SIG-M5 (cell line): Measurements from ENCODE around the gene CCDC170.
"Not testable (repeated sequence)": the region's sequence is repeated elsewhere in the genome, so short reads cannot be mapped to it uniquely, and the experiment has no call there.

Experiments used
- DNase-seq: peaks from one replicate; lab custom pipeline; 2025; lab: John Stamatoyannopoulos, UW

CCDC170 gene

DNA sequence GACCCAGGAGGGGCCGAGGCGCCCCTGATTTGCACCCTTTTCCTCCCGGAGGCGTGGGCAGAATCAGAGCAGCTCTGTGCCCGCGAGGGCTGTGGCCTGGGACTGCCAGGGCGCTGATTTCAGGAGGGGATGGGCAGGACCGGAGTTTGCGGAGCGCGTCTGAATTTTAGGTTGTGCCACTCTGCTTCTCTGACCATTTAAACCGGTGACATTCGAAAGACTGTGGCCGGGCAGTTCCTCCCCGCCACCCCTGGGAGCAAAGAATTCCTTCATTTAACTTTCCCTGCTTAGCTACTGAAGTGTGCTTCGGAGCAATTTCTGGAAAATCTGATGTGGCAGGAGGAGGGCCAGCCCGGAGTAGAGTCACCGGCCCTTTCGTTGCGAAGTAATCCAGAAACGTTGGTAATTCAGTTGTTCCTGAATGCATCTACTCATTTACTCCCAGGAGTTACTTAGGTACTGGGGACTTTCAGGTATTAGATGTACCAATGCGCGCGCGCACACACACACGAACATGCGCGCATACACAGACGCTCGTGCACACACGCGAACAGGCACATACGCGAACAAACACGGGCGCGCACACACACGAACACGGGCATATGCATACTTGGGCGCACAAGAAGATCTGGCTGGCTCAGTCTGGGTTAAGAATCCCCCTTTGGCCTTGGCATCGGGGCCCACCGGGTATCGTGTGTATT lies 568 bp downstream of the CCDC170 start:
- DNase-seq, result no peak

DNA sequence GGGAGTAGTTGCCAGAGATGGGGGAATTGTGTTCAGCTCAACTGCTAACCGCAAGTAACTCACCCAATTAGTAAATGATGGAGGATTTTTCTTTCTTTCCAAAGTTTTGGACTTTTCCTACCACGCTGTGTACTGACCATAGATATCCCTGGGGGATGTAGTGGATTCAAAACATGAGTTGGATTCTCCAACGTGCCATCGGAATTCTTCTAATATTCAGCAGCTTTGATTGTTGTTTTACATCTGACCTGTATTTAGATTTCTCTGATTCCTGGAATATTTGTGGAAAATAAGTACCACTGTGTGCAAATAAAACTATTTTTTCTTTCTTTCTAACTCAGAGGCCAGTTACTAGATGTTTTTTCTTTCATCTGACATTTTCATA lies 1.1 kb downstream of the CCDC170 start:
- no peak for DNase-seq

DNA sequence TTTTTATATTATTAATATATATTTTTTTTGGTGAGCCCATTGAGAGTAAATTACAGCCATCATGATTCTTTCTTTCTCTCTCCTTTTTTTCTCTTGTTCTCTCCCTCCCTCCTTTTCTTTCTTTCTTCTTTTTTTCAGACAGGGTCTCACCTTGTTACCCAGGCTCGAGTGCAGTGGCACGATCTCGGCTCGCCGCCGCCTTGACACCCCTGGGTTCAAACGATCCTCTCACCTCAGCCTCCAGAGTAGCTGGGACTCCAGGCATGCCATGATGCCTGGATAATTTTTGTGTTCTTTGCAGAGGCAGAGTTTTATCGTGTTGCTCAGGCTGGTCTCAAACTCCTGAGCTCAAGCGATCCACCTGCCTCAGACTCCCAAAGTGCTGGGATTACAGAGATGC lies 1.6 kb downstream of the CCDC170 start:
- DNase-seq, result no peak

DNA sequence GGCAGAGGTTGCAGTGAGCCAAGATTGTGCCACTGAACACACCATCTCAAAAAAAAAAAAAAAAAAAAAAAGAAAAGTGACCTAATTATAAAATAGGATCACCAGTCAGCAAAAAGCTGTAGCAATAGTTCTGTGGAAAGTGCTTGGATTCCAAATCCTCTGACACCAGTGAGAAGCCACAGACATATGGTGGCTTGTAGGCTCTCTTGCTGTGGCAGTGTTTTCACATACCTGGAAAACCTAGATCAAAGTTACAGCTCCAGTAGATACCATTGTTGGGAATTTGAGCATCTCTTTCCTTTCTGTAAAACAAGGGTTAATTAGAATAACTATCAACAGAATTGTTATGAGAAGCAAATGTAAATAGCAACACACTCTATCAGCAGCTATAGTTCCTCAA lies 4.1 kb downstream of the CCDC170 start:
- DNase-seq, result no peak

DNA sequence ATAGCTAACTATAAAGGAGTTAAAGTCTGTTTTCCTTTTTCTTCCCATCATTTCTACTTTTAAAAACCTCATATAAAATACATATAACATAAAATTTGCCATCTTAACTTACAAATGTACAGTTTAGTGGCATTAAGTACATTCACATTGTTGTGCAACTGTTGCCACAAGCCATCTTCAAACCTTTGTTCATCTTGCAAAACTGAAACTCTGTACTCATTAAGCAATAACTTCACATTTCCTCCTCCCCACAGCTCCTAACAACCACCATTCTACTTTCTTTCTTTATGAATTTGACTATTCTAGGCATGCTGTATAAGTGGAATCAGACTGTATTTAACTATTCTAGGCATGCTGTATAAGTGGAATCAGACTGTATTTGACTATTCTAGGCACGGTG lies 4.5 kb downstream of the CCDC170 start:
- DNase-seq, result peak; percentile 67

DNA sequence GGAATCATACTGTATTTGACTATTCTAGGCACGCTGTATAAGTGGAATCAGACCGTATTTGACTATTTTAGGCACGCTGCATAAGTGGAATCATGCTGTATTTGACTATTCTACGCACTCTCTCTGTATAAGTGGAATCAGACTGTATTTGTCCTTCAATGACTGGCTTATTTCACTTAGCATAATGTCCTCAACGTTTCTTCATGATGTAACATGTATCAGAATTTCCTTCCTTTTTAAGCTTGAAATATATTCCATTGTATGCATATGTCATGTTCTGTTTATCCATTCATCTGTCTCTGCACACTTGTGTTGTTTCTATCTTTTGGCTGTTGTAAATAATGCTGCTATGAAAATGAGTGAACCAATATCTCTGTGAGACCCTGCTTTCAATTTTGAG lies 5.7 kb downstream of the CCDC170 start:
- no peak for DNase-seq

DNA sequence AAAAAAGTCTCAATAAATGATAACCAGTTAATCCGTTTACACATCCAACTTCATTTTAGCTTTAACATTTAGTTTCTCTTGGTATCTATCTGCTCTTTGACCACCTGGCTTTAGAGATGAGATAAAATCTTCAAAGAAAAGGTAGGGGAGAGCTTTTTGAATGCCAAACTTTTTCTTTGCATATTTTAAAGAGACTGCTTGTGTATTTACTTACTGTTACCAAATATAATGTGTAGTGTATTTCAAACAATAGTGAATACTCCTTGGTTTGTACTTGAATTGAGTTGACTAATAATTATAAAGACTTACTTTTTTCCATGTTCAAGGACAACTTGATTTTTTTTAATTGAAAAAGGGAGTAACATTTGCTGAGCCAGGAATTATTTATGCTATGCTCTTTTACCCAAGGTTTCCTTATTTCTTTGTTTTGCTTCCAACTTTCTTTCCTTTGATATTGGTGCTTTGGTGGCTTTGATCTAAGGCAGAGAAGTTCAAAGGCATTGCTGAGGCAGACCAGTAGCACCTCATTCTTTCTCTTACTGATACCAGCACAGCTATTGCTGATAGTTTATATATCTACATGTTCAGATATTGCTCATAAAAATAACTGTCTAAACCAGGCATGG lies 7.8 kb downstream of the CCDC170 start:
- DNase-seq, result no peak

DNA sequence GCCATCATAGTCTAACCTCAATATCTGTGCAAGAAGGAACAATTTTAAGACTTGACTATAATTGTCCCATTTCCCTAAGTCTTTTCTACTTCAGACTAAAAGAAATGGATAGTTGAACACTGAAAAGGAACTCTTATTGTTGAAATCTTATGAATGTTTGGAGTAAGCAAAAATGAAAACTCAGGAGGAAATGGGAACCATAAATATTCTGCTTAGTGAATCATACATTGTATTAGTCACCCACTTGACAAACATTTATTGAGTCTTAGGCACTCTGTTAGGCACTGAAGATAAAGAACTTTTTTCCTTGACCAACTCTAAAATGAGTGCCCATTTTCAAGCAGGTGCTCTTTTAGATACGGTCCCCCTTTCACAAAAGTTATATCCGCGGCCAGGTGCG lies 8.7 kb downstream of the CCDC170 start:
- DNase-seq, result no peak

DNA sequence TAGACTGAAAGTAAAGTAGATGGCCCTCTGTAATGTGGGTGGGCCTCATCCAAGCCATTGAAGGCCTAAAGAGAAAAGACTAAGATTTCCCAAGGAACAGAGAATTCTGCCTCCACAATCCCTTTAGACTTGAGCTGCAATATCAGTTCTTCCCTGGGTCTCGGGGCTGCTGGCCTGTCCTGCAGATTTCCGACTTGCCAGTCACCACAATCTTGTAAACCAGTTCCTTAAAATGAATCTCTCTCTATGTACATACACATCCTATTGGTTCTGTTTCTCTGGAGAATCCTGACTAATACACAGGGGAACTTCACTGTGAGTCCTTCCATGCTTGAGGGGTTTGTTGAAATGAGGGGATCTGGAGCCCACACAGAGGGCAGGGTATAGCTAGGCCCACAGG lies 12.9 kb downstream of the CCDC170 start:
- no peak for DNase-seq

DNA sequence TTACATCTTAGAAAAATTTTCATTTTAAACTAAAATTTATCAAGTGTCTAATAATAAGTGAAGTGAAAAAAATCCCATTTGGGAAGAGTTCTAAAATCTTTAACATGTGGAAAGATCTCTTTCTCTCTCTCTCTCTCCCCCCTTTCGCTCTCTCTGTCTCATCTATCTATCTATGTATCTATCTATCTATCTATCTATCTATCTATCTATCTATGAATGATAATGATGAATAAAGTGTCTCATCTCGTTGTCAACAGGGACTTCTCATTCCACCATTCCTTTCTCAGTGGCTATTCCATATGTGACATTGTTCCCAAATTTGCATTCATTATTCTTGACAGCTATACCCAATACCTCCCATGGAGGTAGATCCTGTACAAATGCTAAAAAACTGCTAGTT lies 15.2 kb downstream of the CCDC170 start:
- no peak for DNase-seq

DNA sequence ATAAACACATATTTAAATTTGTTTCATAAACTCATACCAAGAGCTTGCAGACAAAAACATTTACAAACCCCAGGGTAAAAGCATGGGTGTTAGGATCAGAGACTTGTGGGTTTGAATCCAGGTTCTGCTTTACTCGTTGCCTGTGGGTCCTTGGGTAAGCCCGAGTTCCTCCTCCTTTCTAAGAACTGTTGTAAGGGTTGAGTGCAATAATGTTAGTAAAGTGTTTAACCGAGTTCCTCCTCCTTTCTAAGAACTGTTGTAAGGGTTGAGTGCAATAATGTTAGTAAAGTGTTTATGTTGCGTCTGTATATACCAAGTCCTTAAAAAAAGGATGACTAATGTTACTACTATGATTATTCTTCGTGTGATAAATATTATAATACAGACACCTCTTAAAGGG lies 18.7 kb downstream of the CCDC170 start:
- no peak for DNase-seq

DNA sequence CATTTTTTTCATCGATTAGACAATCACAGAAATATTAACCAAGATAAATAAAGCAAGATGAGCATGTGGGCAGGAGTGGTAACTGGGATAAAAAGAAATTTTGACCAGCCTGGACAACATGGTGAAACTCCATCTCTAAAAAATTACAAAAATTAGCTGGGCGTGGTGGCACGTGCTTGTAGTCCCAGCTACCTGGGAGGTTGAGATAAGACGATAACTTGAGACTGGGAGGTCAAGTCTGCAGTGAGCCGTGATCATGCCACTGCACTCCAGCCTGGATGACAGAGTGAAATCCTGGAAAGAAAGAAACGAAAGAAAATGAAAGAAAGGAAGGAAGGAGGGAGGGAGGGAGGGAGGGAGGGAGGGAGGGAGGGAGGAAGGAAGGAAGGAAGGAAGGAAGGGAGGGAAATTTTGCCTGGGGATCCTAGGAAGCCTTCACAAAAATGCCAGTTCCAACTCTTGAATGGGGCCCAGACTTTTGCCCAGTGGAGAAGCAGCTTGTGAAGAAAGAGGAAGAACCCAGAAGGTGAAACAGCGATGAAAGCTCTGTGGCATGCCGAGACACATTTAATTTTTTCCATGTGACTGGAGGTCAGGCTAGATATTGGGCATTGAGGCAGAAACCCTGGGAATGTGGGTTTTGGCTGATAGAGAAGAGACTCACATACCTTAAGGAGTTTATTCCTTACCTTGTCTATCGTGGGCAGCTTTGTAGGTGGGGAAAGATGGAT lies 20.3 kb downstream of the CCDC170 start:
- no peak for DNase-seq

DNA sequence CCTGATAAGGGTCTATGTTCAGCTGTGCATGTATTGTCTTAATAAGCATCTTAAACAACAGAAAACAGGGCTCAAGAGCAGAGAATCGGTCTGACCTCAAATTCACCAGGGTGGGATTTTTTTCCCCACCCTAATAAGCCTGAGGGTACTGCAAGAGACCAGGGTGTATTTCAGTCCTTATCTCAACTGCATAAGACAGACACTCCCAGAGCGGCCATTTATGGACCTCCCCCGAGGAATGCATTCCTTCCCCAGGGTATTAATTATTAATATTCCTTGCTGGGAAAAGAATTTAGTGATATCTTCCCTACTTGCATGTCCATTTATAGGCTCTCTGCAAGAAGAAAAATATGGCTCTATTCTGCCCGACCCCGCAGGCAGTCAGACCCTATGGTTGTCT lies 25.2 kb downstream of the CCDC170 start:
- DNase-seq, result not testable (repeated sequence)

DNA sequence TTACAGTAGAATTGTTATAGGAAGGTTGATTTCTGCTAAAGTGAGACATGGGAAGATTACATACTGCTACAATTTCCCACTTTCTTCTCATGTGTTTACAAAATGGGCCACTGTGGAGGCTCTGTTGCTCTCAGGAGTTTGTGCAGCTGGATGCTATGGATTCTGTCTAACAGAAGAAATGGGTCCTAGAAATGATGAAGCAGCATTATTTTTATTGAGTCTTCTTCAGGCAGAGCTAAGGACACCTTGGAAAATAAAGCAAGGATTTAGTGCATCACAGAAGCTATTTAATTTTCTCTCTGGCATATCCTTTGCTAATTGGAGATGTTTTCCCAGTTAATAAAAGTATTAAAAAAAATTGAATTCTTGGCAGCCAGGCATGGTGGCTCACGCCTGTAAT lies 29.2 kb downstream of the CCDC170 start:
- DNase-seq, result no peak

DNA sequence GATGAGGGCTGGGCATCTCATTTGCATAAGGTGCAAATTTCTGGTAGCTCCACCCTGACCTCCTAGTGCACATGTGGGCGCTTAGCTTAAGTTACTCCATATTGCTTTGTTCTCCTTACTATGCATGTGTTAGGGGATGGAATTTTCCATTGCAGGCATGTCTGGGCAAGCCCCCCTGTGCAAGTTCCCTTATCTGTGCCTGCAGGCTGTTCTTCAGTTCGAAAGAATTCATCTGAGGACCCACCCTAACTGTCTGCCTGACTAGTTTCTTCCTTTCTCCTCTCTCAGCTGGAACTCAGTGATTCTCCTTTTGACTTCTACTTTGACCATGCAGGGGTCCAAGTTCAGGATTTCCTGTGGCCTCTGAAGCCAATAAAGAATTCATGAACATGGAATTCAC lies 30.2 kb downstream of the CCDC170 start:
- no peak for DNase-seq

DNA sequence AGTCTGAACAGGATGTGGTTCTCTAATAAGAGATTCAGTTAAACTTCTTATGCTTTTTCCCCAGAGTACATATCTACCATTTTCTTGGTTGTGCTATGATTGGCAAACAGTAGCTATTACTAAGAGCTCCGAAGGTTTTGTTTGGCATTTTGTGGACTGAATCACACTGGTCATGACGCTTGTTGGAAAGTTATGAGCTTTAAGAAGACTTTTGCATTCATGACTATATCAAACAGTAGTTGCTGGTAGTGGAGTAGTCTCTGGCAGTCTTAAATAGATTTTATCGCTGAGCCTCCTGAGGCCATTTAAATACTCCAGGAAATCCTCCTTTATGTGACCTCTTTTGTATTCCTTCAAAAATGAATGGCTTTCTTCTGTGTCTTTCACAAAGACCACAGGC lies 40.8 kb downstream of the CCDC170 start:
- no peak for DNase-seq

DNA sequence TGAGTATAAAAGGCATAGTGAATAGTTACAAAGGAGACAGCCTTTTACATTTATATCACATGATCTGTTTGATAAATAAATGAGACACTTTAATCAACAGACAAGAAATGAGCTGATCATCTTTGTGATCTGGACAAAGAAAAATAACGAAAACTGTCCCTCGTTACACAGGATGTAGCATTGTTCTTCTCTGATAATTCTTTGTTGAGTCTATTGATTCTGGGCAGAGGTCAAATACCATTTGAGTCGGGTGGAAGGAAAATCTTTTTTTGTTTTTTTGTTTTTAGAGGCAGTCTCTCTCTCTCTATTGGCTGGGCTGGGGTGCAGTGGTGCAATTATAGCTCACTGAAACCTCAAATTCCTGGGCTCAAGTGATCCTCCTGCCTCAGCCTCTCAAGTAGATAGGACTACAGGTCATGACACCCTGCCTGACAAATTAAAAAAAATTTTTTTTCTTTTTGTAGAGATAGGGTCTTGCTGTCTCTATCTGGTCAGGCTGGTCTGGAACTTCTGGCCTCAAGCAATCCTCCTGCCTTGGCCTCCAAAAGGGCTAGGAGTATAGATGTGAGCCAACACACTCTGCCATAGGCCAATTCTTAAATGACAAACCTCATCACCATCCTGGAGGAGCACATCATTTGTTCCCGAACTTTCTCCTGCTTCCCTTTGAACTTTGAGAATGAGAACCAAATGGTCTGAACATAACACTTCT lies 41.8 kb downstream of the CCDC170 start:
- DNase-seq, result no peak

DNA sequence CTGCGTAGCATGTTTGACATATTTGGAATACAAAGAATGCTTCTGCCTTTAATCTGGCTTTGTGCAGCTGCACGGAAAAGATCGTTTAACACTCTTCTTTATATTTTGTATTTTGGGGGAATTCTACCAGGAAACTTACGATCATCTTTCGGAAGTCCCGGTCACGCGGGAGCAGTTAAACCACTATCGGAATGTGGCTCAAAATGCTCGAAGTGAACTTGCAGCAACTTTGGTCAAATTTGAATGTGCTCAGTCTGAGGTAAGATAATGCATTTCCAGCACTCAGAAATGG lies 42.3 kb downstream of the CCDC170 start:
- no peak for DNase-seq

DNA sequence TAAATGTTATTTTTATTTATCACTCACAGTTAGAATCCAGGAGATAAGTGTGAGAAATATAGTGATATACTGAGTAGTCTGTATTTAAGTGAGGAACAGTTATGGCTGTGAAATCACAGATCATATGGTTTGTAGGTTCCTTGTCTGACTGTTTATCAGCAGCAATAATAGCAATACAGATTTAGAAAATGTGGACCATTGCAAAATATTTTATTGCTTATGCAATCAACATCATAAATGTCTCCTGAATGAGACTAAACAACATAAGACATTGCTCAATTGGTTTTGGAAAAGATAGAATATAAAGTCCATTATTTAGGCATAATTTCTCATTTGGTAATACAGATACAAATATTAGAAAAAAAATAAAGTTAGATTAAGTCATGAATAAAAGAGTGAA lies 43.7 kb downstream of the CCDC170 start:
- DNase-seq, result no peak

DNA sequence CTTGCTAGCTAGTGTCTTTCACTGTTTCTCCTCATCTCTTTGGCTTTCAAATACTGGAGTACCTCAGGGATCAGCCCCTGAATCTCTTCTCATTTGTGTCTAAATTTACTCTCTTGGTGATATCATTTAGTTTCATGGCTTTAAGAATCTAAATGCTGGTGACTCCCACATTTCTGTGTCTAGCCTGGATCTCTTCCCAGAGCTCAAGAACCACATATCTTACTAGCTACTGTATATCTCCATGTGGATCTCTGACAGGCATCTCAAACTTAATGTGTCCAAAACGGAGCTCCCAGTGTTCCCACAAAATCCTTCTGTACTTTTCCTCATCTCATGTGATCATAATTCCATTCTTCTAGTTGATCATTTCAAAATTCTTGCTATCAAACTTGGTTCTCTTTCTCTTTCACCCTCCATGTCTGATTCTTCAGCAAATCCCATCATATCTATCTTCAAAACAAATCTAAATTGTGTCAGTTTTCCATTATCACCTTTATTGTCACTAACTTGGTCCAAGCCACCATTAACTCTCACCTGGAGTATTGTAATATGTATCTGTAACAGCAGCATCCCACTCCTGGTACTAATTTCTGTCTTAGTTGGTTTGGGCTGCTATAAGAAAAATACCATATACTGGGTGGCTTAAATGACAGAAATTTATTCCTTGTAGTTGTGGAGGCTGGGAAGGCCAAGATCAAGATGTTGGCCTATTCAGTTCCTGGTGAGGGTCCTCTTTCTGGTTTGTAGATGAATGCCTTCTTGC lies 45.9 kb downstream of the CCDC170 start:
- DNase-seq, result no peak

DNA sequence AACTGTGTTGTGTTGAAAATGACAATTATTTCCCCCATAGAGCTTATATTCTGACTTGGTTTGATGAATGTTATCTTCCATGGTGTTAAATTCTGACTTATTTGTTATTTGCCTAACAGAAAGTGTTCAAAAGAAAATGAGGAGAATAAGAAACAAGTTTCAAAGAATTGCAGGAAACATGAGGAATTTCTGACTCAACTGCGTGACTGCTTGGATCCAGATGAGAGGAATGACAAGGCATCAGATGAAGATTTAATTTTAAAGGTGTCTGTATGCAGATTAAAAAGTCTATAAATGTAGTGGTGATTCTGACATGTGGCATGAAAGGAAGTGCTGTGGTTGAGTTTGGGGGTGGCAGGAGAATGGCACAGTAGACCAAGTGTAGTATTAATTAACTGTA lies 50.6 kb downstream of the CCDC170 start:
- DNase-seq, result no peak

DNA sequence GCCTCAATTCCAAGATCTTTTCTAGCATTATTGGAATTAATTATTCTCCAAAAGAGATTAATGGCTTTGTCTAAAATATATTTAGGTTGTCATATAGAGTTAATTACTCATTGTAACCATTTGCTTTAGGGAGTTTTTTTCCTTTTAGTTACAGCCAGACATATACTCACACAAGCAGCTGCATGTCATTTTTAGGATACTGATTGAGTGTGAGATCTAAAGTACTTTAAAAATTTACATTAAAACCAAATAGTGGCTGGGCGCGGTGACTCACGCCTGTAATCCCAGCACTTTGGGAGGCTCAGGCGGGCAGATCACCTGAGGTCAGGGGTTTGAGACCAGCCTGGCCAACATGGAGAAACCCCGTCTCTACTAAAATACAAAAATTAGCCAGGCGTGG lies 51.1 kb downstream of the CCDC170 start:
- DNase-seq, result not testable (repeated sequence)
